Left ventricle myocardium inferior (tissue), 1 donor: Measurements from ENCODE around the gene YWHAB. TPM values are rescaled to one million over a fixed set of nuclear protein-coding genes. Genes with fewer than 3 reads are reported as not detected.

Source experiments
- DNase-seq: peaks from one replicate; pipeline ENCODE4 v3.0.0-alpha.2; 2020
- H3K27ac ChIP-seq: fragments of 200-600 bp; replicated peaks from 2 replicates; pipeline ENCODE4 v1.8.0; 2021
- H3K27me3 ChIP-seq: fragments of 200-600 bp; 2 replicates; pipeline ENCODE4 v1.8.0; 2021; ENCODE audit warnings: low read depth
- H3K36me3 ChIP-seq: fragments of 200-600 bp; 2 replicates; pipeline ENCODE4 v1.8.0; 2021
- H3K4me1 ChIP-seq: fragments of 200-600 bp; 2 replicates; pipeline ENCODE4 v1.8.0; 2021
- H3K4me3 ChIP-seq: fragments of 200-600 bp; 2 replicates; pipeline ENCODE4 v1.8.0; 2021; ENCODE audit warnings: mild to moderate bottlenecking, moderate library complexity
- H3K9me3 ChIP-seq: fragments of 200-600 bp; replicated peaks from 2 replicates; pipeline ENCODE4 v1.8.0; 2021
- CTCF ChIP-seq: fragments of 200-600 bp; IDR thresholded peaks from 2 replicates; pipeline ENCODE4 v1.8.0; 2021; ENCODE audit warnings: antibody characterized with exemption, mild to moderate bottlenecking, borderline replicate concordance
- intact Hi-C: fragments of 100-400 bp; cut with micrococcal nuclease; formaldehyde crosslinking; loops from one replicate; pipeline ENCODE4 v1.11.0; 2022
- total RNA-seq: library from RNA; stranded (reverse); fragmentation: NEBNext Ultra II Directional; extraction: Animal tissue kit (Norgen Biotek cat#: 25700); gene quantifications from one replicate; pipeline ENCODE4 v1.2.1, GENCODE V29; 2021
- donor health status: DM: no; HTN: yes; CAD: no; lungs with severe emphysema.

Gene YWHAB
- total RNA-seq, 1 donor from 2014 or later: 106 TPM

GRCh38 chr20:44928595-44928994, 43.1 kb downstream of the YWHAB start:
- Histone ChIP-seq H3K27ac (no peak overlapping the region), H3K27me3 (no peaks in the 10 kb centered on the region), H3K4me3 (no peak overlapping the region), H3K9me3 (no peaks in the 10 kb centered on the region), H3K4me1 (no peaks in the 10 kb centered on the region), H3K36me3 (peaks cover under 1% of the 10 kb centered on the region)
- no peak for DNase-seq
- no peak for TF ChIP-seq CTCF
- intact Hi-C loops: no loop called here

GRCh38 chr20:44930517-44931168, 45.1 kb downstream of the YWHAB start:
- no peak for DNase-seq
- Histone ChIP-seq H3K27ac (no peak overlapping the region), H3K4me3 (no peak overlapping the region), H3K9me3 (no peaks in the 10 kb centered on the region), H3K4me1 (no peaks in the 10 kb centered on the region), H3K36me3 (no peaks in the 10 kb centered on the region), H3K27me3 (no peaks in the 10 kb centered on the region)
- intact Hi-C loops: no loop called here
- TF ChIP-seq CTCF: no peak

- H3K9me3 ChIP-seq: no peaks in the 10 kb centered on the region
- intact Hi-C loops: no loop called here
- TF ChIP-seq CTCF: no peak
These were observed 46.4 kb downstream of the YWHAB start for GRCh38 chr20:44931911-44932310.

GRCh38 chr20:44932916-44933315, 47.4 kb downstream of the YWHAB start:
- no peak for DNase-seq
- H3K4me1 ChIP-seq: no peaks in the 10 kb centered on the region
- no peak overlapping the region for H3K4me3 ChIP-seq
- H3K9me3 ChIP-seq: no peaks in the 10 kb centered on the region
- peaks cover 1% of the 10 kb centered on the region for H3K36me3 ChIP-seq
- H3K27me3 ChIP-seq: no peaks in the 10 kb centered on the region
- intact Hi-C loops: no loop called here
- H3K27ac ChIP-seq: no peak overlapping the region
- TF ChIP-seq CTCF: no peak

More at GRCh38 chr20:44931911-44932310, 46.4 kb downstream of the YWHAB start:
- Histone ChIP-seq H3K36me3 (no peaks in the 10 kb centered on the region), H3K27me3 (no peaks in the 10 kb centered on the region), H3K4me1 (no peaks in the 10 kb centered on the region), H3K27ac (no peak overlapping the region), H3K4me3 (no peak overlapping the region)
- DNase-seq: no peak

GRCh38 chr20:44936510-44936909, 51.0 kb downstream of the YWHAB start:
- no peak for DNase-seq
- Histone ChIP-seq H3K4me3 (no peak overlapping the region), H3K36me3 (peaks cover 9% of the 10 kb centered on the region), H3K9me3 (no peaks in the 10 kb centered on the region), H3K4me1 (no peaks in the 10 kb centered on the region), H3K27me3 (no peaks in the 10 kb centered on the region), H3K27ac (no peak overlapping the region)
- intact Hi-C loops: no loop called here
- no peak for TF ChIP-seq CTCF
